GM19025 (cell line): Measurements from ENCODE around the gene MAPK11.

Experiments
- ATAC-seq: cut with Tn5 transposase; IDR thresholded peaks from one replicate; pipeline ENCODE4 v1.9.1; 2021; ENCODE audit warnings: mild to moderate bottlenecking, low read depth, moderate library complexity; ENCODE audit not compliant: unreplicated experiment

Gene MAPK11

GRCh38 chr22:50227579-50228215 is 42.5 kb downstream of the MAPK11 start:
- ATAC-seq = no peak

DNA sequence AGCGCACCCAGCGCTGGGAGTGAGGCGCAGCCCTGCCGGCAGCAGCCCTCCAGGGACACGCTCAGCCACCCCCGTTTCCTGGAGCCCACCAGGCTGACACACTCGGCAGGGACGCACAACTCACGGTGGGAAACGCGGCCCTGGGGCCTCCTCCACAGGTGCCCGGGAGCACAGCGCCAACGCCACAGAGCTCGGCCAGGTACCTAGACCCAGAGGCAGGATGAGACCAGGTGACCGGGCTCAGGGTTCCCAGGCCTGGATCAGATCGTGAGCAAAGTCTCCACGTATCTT is 43.4 kb downstream of the MAPK11 start:
- no peak for ATAC-seq

DNA sequence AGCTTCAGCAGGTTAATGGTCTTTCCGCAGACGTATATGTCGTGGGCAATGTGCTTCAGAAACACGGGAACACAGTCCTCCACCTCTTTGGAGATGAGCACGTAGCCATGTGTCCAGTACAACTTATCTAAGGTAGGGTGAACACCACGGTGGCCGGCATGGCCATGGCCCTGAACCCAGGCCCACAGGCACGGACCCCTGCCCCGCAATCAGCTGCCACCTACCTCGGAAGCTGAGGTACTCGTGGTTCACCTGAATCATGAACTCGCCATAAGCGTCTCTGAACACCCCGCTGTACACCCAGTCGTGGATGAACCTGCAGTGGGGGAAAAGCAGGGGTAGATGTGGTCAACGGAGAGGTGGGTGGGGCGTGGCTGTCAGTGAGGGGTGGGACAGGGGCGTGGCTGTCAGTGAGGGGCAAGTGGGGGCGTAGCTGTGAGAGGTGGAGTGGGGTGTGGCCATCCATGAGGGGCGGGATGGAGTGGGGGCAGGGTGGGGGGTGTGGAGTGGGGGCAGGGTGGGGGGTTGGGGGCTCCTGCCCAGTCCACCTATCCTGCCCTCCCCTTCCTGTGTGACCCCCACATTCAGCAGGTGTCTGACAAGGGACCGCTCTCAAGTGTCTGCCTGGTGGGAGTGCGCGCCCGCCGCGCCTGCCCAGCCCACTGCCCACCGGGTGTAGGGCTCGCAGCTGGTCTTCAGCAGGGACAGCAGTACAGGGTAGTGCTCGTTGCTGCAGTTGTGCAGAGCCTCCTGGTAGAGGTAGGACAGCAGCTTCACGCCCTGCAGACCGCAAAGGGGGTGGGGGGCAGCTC is 43.9 kb downstream of the MAPK11 start:
- no peak for ATAC-seq

DNA sequence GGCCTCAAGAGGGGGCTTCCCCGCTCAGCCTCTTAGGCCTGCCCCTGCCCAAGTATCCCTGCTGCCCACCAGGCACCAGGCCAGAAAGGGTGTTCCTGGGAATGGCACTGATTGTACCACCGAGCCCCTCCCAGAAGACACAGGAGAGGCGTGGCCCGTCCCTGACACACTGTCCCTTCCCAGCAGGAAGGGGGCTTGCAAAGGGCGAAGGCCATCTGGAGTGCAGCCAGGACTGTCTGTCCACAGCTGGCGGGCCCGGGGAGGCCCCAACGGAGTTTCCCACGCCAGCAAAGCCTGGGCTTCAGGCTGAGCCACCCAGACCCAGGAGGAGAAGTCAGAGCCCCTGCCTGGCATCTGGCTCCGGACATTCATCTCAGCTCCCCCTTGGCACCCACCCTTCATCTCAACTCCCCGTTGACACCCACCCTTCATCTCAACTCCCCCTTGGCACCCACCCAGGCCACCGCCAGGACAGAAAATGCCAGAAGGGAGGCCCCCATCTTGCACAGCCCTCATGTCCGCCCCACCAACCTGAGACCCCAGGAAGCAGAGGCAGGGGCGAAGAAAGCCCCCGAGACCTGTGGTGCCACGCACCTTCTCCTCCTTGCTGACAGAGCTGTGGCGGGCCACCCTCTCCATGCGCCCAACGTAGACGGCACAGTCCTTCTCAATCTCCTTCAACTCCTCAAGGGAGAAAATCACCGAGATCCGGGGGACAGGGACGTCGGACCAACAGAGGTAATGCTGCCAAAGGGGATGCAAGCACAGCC is 44.8 kb downstream of the MAPK11 start:
- ATAC-seq = no peak

DNA sequence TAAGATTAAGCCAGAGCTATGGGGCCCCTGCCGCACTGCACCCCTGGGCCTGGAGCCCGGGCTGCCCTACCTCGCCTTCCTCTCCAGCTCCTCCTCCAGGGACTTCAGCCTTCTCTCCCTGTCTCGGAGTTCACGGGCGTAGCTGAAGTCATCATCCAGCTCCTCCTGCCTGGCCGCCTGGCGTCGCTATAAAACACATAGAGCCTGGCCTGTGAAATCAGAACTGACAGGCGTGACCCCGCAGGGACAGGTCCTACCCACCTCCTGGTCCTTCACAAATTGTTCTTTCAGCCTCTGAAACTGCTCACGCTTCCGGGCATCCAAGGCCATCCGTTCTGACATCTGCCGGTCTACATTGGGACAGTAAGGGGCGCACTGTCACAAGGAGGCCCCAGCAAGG is 46.1 kb downstream of the MAPK11 start:
- ATAC-seq = no peak

GRCh38 chr22:50222508-50222907 is 47.7 kb downstream of the MAPK11 start:
- ATAC-seq = no peak

DNA sequence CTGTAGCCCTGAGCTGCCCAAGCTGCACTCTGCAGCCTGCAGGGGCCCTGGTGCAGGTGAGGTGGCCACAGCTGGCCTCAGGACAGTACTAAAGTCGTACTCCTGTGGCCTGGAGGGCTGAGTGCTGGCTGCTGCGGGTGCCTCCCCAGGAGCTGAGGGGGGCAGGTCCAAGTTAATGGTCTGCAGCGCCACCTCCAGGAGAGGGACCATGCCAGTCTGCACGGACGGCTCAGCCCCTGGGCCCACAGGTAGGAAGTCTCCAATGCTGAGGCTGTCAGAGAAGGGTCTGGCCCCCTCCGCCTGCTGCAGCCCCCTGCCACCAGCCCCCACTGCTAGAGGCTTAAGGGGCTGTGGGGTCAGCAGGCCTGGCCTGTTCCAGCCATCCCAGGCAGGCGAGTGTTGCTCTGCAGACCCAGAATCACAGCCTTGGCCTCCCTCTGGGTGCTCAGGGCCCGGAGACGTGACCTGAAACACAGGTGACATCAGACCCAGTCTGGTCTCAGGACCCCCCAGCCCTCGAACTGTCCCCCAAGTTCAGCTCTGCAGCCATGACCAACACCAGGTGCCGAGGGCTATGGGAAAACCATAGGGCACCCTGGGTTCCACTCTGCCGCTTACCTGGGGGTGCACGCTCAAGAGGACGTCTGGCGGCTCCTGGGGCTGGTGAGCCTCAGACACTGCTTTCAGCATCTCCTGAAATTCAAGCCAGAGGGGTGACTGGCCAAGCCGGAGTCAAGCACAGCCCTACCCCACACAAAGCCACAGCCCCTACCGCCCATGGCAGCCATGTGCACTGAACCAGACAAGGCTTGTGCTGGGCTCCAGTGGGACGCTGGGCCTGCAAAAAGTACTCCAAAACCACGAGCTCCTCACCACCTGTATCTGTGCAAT is 48.5 kb downstream of the MAPK11 start:
- no peak for ATAC-seq

- ATAC-seq = no peak
Observed at GRCh38 chr22:50220603-50221409, 49.4 kb downstream of the MAPK11 start.

DNA sequence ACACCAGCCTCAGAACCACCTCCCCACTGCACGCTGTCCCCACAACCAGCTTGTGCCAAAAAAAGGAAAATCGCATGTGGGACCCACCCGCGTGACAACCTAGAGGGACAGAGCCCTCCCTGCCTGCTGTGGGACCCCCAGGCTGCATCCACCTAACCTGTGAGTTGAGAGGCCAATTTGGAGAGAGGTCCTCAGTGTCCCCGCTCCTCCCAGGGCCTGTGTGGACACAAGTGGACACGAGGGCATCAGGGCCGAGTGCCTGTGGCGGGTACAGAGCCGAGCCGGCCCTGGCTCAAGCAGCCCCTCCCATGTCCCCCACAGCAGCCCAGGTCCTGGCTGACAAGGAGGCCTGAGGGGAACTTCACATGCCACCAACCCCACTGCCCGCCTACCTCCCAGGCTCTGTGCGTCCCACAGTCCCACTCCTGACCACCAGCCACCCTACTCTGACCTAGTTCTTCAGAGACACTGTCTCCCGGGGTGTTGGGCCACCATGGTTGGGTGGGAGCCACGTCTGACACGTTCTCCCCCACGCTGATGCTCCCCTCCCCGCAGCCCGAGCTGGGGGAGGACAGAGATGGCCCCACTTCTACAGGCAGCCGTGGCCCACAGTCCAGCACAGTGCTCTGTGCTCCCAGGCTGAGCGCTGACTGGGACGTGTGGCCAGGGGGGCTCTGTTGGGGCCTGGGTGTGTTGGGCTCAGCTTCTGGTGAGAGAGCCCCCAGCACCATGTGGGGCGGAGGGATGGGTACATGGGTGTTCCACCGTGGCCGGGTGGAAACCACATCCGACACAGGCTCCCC is 50.2 kb downstream of the MAPK11 start:
- no peak for ATAC-seq

DNA sequence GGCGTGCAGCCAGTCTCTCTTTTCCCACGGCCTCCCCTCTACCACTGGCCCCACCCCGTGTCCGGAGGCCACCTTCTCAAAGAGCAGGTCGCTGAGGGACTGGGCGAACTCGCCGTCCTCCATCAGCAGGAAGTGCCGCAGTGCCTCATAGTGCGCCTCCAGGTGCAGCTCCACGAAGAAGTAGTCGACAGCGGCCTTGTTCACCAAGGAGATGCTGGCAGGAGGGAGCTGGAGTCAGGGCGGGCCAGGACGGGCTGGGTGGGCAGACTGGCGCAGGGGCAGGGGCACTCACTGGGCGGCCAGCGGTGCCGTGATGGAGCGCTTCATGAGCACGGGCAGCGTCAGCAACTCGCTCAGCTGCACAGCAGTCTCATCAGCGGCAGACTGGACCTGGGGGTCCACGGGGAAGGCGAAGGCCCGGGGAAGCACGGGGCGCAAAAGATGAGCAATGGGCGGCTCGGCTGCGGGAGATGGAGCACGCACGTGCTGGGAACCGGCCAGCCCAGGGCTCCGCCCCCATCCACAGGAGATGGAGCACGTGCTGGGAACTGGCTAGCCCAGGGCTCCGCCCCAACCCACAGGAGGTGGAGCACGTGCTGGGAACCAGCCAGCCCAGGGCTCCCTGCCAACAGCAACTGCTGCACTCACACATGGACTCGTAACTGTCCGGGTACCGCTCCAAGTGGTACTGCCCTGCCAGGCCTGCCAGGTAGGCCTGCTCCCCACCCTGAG is 51.0 kb downstream of the MAPK11 start:
- no peak for ATAC-seq

- no peak for ATAC-seq
Observed at GRCh38 chr22:50218153-50218995, 51.8 kb downstream of the MAPK11 start.

DNA sequence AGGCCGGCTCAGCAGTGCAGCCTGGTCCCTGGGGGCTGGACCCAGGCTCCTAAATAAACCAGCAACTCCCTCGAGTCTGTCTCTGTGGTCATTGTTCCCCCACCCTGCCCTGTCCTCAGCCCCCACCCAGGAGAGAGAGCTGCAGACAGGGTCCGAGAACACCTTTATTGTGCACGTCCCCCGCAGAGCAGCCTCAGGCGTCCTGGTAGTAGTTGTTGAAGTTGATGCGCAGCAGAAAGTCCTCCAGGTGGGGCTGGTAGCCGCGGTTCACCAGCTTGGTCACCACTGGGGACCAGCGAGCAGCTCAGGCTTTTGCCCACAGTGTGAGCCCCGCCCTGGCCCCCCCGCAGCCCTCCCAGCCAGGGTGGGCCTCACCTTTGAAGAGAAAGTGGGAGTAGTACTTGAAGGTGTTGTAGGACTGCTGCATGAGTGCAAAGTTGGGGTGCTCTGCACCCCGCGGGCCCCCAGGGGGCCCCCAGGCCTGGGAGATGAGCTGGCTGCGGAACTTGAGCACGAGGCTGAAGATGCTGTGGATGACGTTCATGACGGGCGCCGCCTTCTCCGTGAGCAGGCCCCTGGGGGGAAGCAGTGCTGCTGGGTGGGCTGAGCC is 52.5 kb downstream of the MAPK11 start:
- ATAC-seq = no peak

GRCh38 chr22:50216684-50217520 is 53.3 kb downstream of the MAPK11 start:
- no peak for ATAC-seq

DNA sequence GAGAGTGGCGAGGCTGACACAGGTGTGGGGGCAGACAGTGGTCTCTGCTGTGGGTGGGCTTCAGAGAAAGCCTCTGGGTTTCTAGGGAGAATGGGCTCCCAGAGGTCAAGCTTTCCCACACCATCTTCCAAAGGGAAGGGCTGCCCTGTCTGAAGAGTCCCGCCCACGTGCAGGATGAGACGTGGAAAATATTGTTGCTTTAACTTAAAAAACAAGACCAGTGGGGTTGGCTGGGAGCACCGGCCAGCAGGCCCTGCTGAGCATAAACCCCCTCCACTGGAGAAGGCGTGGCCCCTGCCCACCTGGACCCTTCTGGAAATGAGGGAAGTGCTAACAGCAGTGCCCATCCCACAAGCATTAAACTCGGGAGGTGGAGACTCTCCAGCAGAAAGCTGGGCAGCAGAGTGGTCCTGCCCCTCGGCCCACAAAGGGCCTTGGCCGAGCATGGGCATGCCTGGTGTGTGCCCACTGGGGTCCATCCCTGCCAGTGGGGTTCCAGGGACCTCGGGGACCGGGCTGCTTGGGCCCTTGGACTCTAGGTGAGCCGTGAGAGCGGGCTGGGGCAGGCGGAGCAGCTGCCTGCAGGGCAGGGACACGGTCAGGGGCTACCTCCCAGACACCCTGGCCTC is 54.0 kb downstream of the MAPK11 start:
- ATAC-seq = no peak

DNA sequence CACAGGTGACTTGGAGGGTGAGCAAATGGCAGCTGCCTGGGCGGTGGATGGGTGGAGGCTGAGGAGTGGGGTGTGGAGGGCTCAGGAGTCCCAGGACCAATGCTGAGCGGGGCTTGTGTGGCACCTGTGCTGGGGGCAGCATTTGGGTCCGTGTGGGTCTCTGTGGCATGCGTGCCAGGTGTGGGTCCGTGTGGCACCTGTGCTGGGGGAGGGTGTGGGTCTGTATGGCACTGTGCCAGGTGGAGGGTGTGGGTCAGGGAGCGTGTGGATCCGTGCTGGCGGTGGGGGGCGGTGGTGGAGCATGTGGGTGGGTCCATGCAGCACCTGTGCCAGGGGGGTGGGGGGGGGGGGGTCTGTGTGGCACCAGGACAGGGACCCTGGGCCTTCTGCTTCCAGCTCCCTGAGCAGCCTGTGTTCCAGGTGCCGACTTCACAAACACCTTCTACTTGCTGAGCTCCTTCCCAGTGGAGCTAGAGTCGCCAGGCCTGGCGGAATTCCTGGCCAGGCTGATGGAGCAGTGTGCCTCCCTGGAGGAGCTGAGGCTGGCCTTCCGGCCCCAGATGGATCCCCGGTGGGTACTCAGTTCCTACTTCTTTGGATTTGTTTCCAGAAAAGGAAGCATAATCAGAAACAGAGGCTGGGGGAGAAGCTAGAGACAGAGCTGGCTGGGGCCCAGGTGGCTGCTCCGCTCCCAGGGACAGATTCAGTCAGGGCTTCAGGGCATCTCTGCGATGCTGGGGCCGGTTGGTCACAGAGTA is 54.7 kb downstream of the MAPK11 start:
- ATAC-seq = no peak
